GM21515 (cell line): ENCODE measurements around the gene SORCS2.

Source experiments
- ATAC-seq: cut with Tn5 transposase; IDR thresholded peaks from one replicate; pipeline ENCODE4 v1.9.1; 2021; ENCODE audit not compliant: unreplicated experiment

SORCS2 gene

GRCh38 chr4:7668271-7668670 lies 475.9 kb downstream of the SORCS2 start:
- ATAC-seq = no peak

- no peak for ATAC-seq
These were observed 476.5 kb downstream of the SORCS2 start for GRCh38 chr4:7668826-7669225.

- no peak for ATAC-seq
These were observed 480.3 kb downstream of the SORCS2 start for GRCh38 chr4:7672601-7673000.

GRCh38 chr4:7673121-7673520 lies 480.8 kb downstream of the SORCS2 start:
- ATAC-seq = no peak

- ATAC-seq = no peak
These were observed 482.4 kb downstream of the SORCS2 start for GRCh38 chr4:7674706-7675105.

- ATAC-seq = no peak
These were observed 482.8 kb downstream of the SORCS2 start for GRCh38 chr4:7675136-7675535.

- ATAC-seq = no peak
These were observed 483.4 kb downstream of the SORCS2 start for GRCh38 chr4:7675612-7676320.

GRCh38 chr4:7676398-7676922 lies 484.1 kb downstream of the SORCS2 start:
- ATAC-seq = no peak

GRCh38 chr4:7677086-7677485 lies 484.7 kb downstream of the SORCS2 start:
- ATAC-seq = no peak

GRCh38 chr4:7677799-7678301 lies 485.5 kb downstream of the SORCS2 start:
- no peak for ATAC-seq

- no peak for ATAC-seq
These were observed 486.0 kb downstream of the SORCS2 start for GRCh38 chr4:7678318-7678852.

GRCh38 chr4:7679406-7680040 lies 487.2 kb downstream of the SORCS2 start:
- ATAC-seq = no peak

GRCh38 chr4:7680106-7680505 lies 487.8 kb downstream of the SORCS2 start:
- no peak for ATAC-seq

GRCh38 chr4:7680731-7681130 lies 488.4 kb downstream of the SORCS2 start:
- ATAC-seq = no peak

- ATAC-seq = no peak
These were observed 490.9 kb downstream of the SORCS2 start for GRCh38 chr4:7683126-7683703.

GRCh38 chr4:7684294-7684693 lies 492.0 kb downstream of the SORCS2 start:
- ATAC-seq = no peak

GRCh38 chr4:7686070-7686870 lies 493.9 kb downstream of the SORCS2 start:
- ATAC-seq = no peak

- ATAC-seq = no peak
These were observed 494.7 kb downstream of the SORCS2 start for GRCh38 chr4:7687006-7687405.

GRCh38 chr4:7687796-7688195 lies 495.5 kb downstream of the SORCS2 start:
- ATAC-seq = no peak

- ATAC-seq = no peak
These were observed 497.7 kb downstream of the SORCS2 start for GRCh38 chr4:7689773-7690693.
